NCI-H187 (cell line): ENCODE measurements around the gene MARCHF9.
"Not testable (repeated sequence)": the region's sequence is repeated elsewhere in the genome, so short reads cannot be mapped to it uniquely, and the experiment has no call there.

ENCODE experiments used
- DNase-seq, 2 experiments: peaks; one replicate each; lab custom pipeline; 2025; lab: John Stamatoyannopoulos, UW

Gene MARCHF9

DNA sequence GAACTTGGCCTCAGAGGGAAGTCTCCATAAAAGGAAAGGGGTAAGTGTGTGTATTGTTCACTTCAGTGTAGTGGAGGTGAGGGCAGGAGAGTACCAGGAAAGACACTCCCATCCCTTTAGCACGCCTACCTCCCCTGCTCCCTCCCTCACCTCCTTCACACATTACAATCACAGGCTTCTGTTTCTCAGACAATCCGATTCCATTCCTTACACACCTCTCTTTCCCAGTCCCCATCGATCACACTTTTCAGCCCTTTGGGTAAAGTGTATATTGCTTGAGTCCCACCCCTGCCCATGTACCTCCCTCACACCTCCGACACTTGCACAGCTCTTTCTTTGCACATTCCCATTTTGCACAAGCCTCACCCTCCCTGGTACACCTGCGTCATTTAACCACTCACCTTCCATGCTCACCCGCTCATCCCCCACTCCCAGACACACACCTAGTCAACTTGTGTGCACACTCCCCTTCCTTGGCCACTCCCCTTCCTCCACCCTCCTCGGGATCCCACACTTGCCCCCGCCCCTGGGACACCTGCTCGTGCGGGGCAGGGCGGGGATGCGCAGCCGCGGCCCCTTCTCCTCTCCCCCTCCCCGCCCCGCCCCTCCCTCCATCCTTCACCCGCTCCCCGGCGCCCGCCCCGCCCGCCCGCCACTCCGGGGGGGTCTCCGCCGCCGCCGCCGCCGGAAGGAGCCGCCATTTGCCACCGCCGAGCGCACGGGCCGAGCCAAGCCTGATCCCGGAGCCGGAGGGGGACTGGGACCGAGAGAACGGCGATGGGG is at the start of gene MARCHF9:
MARCHF9 (plus strand) TSS at position 693 of the 783 bp plus-strand sequence. CDS start 426 bp downstream, outside the sequence.
- peak; percentile 89 to 95 for DNase-seq

DNA sequence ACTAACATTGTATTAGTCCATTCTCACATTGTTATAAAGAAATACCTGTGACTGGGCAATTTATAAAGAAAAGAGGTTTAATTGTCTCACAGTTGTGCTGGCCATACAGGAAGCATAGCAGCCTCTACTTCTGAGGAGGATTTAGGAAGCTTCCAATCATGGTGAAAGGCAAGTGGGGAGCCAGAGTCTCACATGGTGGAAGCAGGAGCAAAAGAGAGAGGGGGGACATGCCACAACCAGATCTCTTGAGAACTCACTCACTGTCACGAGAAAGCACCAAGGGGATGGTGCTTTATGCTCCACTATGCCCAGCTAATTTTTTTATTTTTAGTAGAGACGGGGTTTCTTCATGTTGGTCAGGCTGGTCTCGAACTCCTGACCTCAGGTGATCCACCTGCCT is 47.7 kb upstream of the MARCHF9 start:
- no peak for DNase-seq

DNA sequence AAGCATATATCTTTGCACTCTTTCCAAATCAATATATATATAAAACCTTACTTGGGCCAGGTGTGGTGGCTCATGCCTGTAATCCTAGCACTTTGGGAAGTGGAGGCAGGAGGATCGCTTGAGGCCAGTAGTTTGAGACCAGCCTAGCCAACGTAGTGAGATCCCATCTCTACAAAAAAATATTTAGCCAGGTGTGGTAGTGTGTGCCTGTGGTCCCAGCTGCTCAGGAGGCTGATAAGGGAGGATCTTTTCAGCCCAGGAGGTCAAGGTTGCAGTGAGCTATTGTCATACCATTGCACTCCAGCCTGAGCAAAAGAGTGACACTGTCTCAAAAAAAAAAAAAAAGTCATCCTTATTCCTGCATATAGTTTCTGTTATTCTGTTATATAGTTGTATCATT is 46.6 kb upstream of the MARCHF9 start:
- DNase-seq: no peak

DNA sequence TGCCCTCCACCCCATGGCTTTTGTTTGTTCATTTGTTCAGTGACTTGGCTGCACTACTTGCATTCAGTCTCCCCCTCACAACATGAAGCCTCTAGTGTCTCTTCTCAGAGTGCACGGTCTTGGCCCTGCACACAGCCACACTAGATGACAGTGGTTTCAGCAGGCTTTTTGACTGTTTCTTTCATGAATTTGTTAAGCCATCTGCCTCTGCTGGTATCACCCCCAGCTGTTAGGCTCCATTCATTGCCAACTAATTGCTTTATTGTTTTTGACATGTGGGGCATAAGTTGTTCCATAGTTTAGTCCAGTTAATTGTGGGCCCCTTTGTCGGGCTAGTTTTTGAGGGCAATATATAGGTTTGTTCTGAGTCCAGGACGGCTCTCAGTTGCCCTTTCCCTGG is 42.2 kb upstream of the MARCHF9 start:
- no peak for DNase-seq

DNA sequence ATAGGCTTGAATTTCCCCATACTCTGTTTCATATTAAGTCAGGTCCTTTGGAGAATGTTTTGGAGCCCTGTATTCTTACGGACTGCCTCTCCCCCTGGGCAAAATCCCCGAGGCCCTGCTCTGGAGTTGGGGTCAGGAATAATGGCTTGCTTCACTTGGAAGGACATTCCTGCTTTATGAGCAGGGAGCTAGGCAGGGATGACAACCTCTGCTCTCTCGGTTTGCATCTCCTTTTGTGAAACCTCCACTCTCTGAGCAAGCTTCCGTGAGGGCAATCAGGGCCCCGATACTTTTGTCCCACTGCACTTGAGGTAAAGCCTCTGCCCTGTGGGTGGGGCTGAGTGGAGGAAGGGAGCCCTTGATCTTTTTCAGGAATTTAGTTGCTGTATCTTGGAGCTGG is 41.7 kb upstream of the MARCHF9 start:
- no peak for DNase-seq

GRCh38 chr12:57715036-57715748 is 39.7 kb upstream of the MARCHF9 start:
- not testable (repeated sequence) for DNase-seq

DNA sequence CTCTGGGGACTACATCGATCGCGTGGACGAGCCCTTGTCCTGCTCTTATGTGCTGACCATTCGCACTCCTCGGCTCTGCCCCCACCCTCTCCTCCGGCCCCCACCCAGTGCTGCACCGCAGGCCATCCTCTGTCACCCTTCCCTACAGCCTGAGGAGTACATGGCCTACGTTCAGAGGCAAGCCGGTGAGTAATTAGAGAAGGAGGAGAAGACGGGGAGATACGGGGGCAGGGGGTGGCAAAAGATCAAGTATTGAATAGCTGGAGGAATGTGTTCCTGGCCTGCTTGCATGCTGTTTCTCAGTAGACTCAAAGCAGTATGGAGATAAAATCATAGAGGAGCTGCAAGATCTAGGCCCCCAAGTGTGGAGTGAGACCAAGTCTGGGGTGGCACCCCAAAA is 39.1 kb upstream of the MARCHF9 start:
- DNase-seq: no peak

DNA sequence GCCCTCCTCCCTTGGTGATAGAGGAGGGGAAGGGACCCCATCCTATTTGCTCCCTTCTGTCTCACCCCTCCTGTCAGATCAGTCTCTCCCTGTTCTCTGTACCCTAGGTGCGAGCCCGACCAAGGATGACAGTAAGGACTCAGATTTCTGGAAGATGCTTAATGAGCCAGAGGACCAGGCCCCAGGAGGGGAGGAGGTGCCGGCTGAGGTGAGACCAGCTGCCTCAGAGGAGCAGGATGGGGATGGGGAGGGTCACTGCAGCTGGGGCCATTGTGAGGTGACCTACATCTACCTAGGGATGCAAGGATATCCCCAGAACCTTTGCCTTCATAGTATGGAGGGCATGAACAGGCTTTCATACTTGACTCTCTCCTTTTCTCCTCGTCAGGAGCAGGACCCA is 38.6 kb upstream of the MARCHF9 start:
- DNase-seq: no peak

GRCh38 chr12:57717131-57717530 is 37.8 kb upstream of the MARCHF9 start:
- no peak for DNase-seq

GRCh38 chr12:57717846-57718640 is 36.9 kb upstream of the MARCHF9 start:
- DNase-seq: no peak

GRCh38 chr12:57718641-57719528 is 36.0 kb upstream of the MARCHF9 start:
- DNase-seq: no peak

- DNase-seq: no peak
Measured at GRCh38 chr12:57719777-57720605, 34.9 kb upstream of the MARCHF9 start.

DNA sequence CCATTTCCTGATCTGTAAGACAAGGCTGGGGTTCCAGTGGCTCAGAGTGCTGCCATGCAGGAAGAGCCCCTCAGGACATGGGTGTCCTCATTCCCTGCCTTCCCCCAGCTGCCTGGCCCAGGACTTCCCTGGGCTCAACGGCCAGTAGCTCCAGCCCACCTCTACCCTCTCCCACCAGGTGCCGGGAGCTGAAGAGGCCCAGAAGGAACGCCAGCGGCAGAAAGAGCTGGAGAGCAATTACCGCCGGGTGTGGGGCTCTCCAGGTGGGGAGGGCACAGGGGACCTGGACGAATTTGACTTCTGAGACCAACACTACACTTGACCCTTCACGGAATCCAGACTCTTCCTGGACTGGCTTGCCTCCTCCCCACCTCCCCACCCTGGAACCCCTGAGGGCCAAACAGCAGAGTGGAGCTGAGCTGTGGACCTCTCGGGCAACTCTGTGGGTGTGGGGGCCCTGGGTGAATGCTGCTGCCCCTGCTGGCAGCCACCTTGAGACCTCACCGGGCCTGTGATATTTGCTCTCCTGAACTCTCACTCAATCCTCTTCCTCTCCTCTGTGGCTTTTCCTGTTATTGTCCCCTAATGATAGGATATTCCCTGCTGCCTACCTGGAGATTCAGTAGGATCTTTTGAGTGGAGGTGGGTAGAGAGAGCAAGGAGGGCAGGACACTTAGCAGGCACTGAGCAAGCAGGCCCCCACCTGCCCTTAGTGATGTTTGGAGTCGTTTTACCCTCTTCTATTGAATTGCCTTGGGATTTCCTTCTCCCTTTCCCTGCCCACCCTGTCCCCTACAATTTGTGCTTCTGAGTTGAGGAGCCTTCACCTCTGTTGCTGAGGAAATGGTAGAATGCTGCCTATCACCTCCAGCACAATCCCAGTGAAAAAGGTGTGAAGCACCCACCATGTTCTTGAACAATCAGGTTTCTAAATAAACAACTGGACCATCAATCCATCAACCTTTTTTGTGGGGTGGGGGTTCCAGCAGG is 34.0 kb upstream of the MARCHF9 start:
- DNase-seq: no peak

DNA sequence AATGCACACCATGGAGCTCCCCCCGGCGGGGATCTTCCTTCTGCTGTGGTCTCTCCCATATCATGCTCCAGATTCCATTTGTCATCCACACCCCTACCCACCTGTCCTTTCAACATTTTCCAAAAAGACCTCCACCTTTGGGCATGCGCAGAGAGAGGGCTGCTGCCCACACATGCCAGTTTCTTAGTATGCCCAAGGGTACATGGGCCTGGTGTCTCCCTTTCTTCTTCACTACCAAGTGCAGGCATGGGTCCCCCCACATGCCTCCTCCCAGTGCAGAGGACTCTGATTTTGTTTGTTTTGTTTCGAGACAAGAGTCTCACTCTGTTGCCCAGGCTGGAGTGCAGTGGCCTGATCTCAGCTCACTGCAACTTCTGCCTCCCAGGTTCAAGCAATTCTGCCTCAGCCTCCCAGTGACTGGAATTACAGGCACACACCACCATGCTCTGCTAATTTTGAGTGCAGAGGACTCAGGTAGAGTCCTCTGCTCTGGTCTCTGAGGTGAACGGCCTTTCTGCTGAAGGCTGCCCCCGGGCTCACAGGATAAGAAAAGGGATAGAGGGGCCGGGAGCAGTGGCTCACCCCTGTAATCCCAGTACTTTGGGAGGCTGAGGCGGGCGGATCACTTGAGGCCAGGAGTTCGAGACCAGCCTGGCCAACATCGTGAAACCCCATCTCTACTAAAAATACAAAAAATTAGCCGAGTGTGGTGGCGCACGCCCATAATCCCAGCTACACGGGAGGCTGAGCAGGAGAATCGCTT is 32.9 kb upstream of the MARCHF9 start:
- not testable (repeated sequence) for DNase-seq

DNA sequence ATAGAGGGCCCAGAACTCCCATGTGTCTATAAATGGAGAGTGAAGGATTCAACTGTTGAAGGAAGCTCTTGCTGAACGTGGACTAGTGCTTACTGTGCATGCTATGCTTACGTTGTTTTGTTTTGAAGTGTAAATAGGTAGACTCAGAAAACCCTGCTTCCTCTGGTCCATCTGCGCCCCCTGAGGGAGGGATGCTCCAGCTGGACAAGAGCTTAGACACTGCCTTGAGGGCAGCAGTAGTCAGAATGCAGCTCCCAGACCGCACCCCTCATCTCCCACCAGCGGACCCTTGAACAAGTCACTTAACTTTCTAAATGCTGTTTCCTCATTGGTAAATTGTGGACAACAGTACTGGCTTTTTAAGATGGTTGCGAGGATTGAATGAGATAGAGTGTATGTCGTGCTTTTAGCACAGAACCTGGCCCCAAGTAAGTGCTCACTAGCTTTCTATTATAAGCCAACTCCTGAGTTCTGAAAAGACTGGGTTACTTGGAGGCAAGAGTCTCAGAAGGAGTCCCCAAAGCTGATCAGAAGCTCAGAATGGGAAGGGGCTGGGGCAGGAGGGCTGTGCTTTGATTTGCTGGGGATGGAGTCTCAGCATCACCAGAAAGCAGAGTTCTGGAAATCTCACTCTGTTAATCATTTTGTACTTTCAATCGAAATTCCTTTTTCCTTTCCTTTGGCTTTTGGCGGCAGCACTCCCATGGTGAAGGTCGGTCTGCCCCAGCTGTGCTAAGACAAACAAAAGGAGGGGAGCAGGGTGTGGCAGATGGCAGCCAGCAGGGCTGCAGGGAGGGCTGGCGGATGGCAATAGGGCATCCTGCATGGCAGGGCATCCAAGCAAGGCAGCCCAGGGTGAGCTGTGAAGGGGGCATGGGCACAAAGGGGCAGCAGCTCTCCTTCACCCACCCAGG is 31.9 kb upstream of the MARCHF9 start:
- no peak for DNase-seq

DNA sequence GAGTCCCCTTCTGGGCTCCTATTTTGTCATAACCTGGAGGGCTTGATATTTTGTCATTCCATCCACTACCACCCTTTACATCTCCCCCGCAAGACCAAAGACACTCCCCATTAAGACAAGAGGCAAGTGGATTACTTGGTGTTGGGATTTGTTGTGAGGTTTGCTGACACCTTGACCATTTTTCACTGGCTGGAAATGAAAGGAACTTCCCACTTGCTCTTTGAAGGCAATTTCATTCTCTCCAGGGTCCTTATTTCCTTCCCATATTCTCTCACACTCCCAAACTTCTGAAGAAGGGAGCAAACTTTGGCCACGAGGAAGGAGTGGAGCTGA is 31.3 kb upstream of the MARCHF9 start:
- no peak for DNase-seq

DNA sequence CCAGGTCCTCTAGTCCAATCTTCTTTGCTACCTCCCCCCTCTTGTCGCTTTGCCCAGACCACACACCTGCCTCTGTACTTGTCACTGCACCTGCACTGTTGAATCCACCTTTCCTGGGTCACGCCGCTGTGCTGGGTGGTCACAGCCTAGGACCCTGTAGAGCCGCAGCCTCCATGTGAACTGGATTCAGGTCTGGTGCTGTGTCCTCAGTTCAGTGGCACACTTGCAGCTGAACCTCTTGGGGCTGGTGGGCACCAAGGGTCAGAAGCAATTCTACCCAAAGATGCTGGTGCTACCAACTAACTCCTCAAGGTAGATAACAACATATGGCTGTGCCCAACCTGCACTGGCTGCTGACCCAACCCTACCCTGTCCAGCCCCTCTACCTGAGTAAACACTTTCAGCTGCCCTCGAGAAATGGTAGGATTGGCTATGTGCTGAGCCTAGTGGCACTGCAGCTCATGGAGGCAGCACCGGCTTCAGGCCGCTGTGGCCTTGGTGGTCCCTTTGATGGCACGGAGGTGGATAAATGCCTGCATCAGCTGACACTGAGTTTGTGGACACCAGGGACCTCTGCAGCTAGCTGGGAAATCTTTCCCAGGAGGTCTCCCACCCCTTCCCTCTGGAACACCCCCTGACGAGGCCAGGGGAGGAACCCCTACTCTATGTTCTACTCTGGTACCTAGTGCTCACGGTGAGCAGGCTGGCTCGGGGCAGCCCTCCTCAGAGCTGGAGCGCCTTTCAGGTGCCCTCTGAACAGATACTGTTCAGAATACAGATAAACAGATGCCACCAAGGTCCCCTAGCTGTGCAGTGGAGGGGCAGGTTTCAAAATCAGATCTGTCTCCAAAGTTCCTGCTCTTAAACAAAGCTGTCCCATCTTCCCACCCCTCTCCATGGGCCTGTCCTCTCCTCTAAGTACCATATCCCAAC is 30.6 kb upstream of the MARCHF9 start:
- DNase-seq: no peak
